Smooth muscle cell (in vitro differentiated cells): ENCODE data around the gene SH2D5. TPM values are rescaled to one million over a fixed set of nuclear protein-coding genes. Genes with fewer than 3 reads are reported as not detected.

Experiments used
- DNase-seq: peaks from one replicate; lab custom pipeline; 2025; ENCODE audit not compliant: unreplicated experiment; lab: John Stamatoyannopoulos, UW
- H2AFZ ChIP-seq: fragments of 200-600 bp; sonication (generic); 2 replicates; pipeline ENCODE4 v1.6.0; 2016; ENCODE audit warnings: antibody characterized with exemption, low read depth, mild to moderate bottlenecking
- H3F3A ChIP-seq: fragments of 200-600 bp; sonication (generic); 2 replicates; pipeline ENCODE4 v1.6.0; 2017; ENCODE audit warnings: antibody characterized with exemption, low read depth
- H3K27ac ChIP-seq: fragments of 200-600 bp; sonication (generic); 2 replicates; pipeline ENCODE4 v1.5.1; 2016; ENCODE audit warnings: low read depth, mild to moderate bottlenecking
- H3K27me3 ChIP-seq: fragments of 200-600 bp; sonication (generic); 2 replicates; pipeline ENCODE4 v1.6.1; 2016; ENCODE audit warnings: low read depth, mild to moderate bottlenecking
- H3K36me3 ChIP-seq: fragments of 200-600 bp; sonication (generic); 2 replicates; pipeline ENCODE4 v1.5.1; 2016; ENCODE audit warnings: low read depth
- H3K4me1 ChIP-seq: fragments of 200-600 bp; sonication (generic); 2 replicates; pipeline ENCODE4 v1.5.1; 2016; ENCODE audit warnings: low read depth
- H3K4me2 ChIP-seq: fragments of 200-600 bp; sonication (generic); 2 replicates; pipeline ENCODE4 v1.6.0; 2016; ENCODE audit warnings: mild to moderate bottlenecking
- H3K4me3 ChIP-seq: fragments of 200-600 bp; sonication (generic); 2 replicates; pipeline ENCODE4 v1.5.1; 2016; ENCODE audit warnings: mild to moderate bottlenecking
- H3K79me2 ChIP-seq: fragments of 200-600 bp; sonication (generic); 2 replicates; pipeline ENCODE4 v1.6.0; 2016; ENCODE audit warnings: low read depth, mild to moderate bottlenecking
- H3K9ac ChIP-seq: fragments of 200-600 bp; sonication (generic); 2 replicates; pipeline ENCODE4 v1.6.0; 2016; ENCODE audit warnings: low read depth
- H3K9me3 ChIP-seq: fragments of 200-600 bp; sonication (generic); replicated peaks from 2 replicates; pipeline ENCODE4 v1.5.1; 2016; ENCODE audit warnings: low read depth
- H4K20me1 ChIP-seq: fragments of 200-600 bp; sonication (generic); 2 replicates; pipeline ENCODE4 v1.6.0; 2016; ENCODE audit warnings: low read depth
- CTCF ChIP-seq: fragments of 200-600 bp; sonication (generic); IDR thresholded peaks from 2 replicates; pipeline ENCODE4 v1.5.1; 2017; ENCODE audit warnings: borderline replicate concordance, mild to moderate bottlenecking, antibody characterized with exemption; ENCODE audit not compliant: insufficient read depth, poor library complexity, severe bottlenecking
- WGBS: methylation state at CpG from one replicate; pipeline ENCODE4 v1.1.7; 2016; ENCODE audit warnings: low lambda C conversion rate; 5-methylcytosine and 5-hydroxymethylcytosine counted together
- polyA plus RNA-seq: library from polyadenylated mRNA; unstranded; fragments of >200 nt; fragmentation: Nextera tagmentation; extraction: Ambion mirVana; gene quantifications from 2 replicates; pipeline ENCODE4 v1.2.1, GENCODE V29; 2016
- total RNA-seq: library from RNA; depleted of rRNA; stranded (reverse); fragments of >200 nt; gene quantifications from 2 replicates; pipeline ENCODE4 v1.2.3, GENCODE V29; 2014

The SH2D5 gene
- total and polyA plus RNA-seq, 2 experiments from 2014 or later, result 0.18 TPM; not detected in 1

GRCh38 chr1:20770314-20771087, 38.0 kb upstream of the SH2D5 start:
- no peak overlapping the region for H2AFZ ChIP-seq
- no peak overlapping the region for H3K27ac ChIP-seq
- 97% methylated on average over 6 of the region's 6 CpGs for WGBS
- H3K9me3 ChIP-seq, result no peaks in the 10 kb centered on the region
- H3K4me3 ChIP-seq, result no peak overlapping the region
- TF ChIP-seq CTCF, result no peak
- H4K20me1 ChIP-seq, result peaks cover 53% of the 10 kb centered on the region
- H3K4me2 ChIP-seq, result no peak overlapping the region
- peaks cover 40% of the 10 kb centered on the region for H3K36me3 ChIP-seq
- no peaks in the 10 kb centered on the region for H3F3A ChIP-seq
- peaks cover 37% of the 10 kb centered on the region for H3K79me2 ChIP-seq
- DNase-seq, result no peak
- no peak overlapping the region for H3K9ac ChIP-seq
- H3K4me1 ChIP-seq, result no peaks in the 10 kb centered on the region
- no peaks in the 10 kb centered on the region for H3K27me3 ChIP-seq

- Histone ChIP-seq H3K27me3 (no peaks in the 10 kb centered on the region), H2AFZ (no peak overlapping the region), H3K9ac (no peak overlapping the region), H3K27ac (no peak overlapping the region), H3F3A (no peaks in the 10 kb centered on the region), H3K4me2 (no peak overlapping the region), H3K36me3 (peaks cover 50% of the 10 kb centered on the region), H3K79me2 (peaks cover 16% of the 10 kb centered on the region), H3K4me3 (no peak overlapping the region), H4K20me1 (peaks cover 29% of the 10 kb centered on the region), H3K4me1 (no peaks in the 10 kb centered on the region), H3K9me3 (no peaks in the 10 kb centered on the region)
- DNase-seq, result no peak
- TF ChIP-seq CTCF, result no peak
Measured at GRCh38 chr1:20767271-20767670, 34.8 kb upstream of the SH2D5 start.

- H2AFZ ChIP-seq, result no peak overlapping the region
- H3K4me2 ChIP-seq, result no peak overlapping the region
- H3K79me2 ChIP-seq, result peaks cover 8% of the 10 kb centered on the region
- H3K4me1 ChIP-seq, result no peaks in the 10 kb centered on the region
- no peak for TF ChIP-seq CTCF
- no peak overlapping the region for H3K9ac ChIP-seq
- whole genome bisulfite sequencing, result 92% methylated on average over 3 of the region's 3 CpGs
- H3F3A ChIP-seq, result no peaks in the 10 kb centered on the region
- H4K20me1 ChIP-seq, result peaks cover 9% of the 10 kb centered on the region
- no peaks in the 10 kb centered on the region for H3K27me3 ChIP-seq
- peaks cover 43% of the 10 kb centered on the region for H3K36me3 ChIP-seq
- H3K4me3 ChIP-seq, result no peak overlapping the region
- H3K9me3 ChIP-seq, result no peaks in the 10 kb centered on the region
- no peak for DNase-seq
- H3K27ac ChIP-seq, result no peak overlapping the region
Measured at GRCh38 chr1:20763417-20763816, 30.9 kb upstream of the SH2D5 start.

GRCh38 chr1:20760322-20760721, 27.8 kb upstream of the SH2D5 start:
- H3K4me2 ChIP-seq, result no peak overlapping the region
- H3K79me2 ChIP-seq, result peaks cover 11% of the 10 kb centered on the region
- H2AFZ ChIP-seq, result no peak overlapping the region
- H3K4me3 ChIP-seq, result no peak overlapping the region
- H3F3A ChIP-seq, result peaks cover 2% of the 10 kb centered on the region
- no peak for DNase-seq
- H3K4me1 ChIP-seq, result no peaks in the 10 kb centered on the region
- no peaks in the 10 kb centered on the region for H3K9me3 ChIP-seq
- peaks cover 42% of the 10 kb centered on the region for H3K36me3 ChIP-seq
- no peak for TF ChIP-seq CTCF
- WGBS, result 95% methylated on average over 6 of the region's 6 CpGs
- no peak overlapping the region for H3K9ac ChIP-seq
- no peak overlapping the region for H3K27ac ChIP-seq
- H3K27me3 ChIP-seq, result no peaks in the 10 kb centered on the region
- H4K20me1 ChIP-seq, result peaks cover 8% of the 10 kb centered on the region
